HepG2 (cell line): ENCODE results near the gene CYTH1. TPM values are rescaled to one million over a fixed set of nuclear protein-coding genes. Genes with fewer than 3 reads are reported as not detected.
A peak's percentile ranks its signal among the peaks of the same experiment; 100 is the strongest.

Source experiments
- ATM ChIP-seq: fragments of 450-650 bp; IDR thresholded peaks from 2 replicates; pipeline ENCODE4 v1.7.1; 2017; ENCODE audit warnings: mild to moderate bottlenecking, borderline replicate concordance
- FOXK1 ChIP-seq: sonication (generic); formaldehyde crosslinking; IDR thresholded peaks from 2 replicates; pipeline ENCODE4 v1.4.0; 2020; ENCODE audit warnings: low read depth, missing genetic modification reagents, borderline replicate concordance
- HNF4G ChIP-seq, 2 experiments: sonication (generic) in 1 of 2; formaldehyde crosslinking in 1 of 2; IDR thresholded peaks; 2 replicates each; pipeline versions ENCODE4 v1.4.0 to v1.6.1; 2011 to 2020; ENCODE audit warnings: borderline replicate concordance in 2 of 2, low read depth in 2 of 2, mild to moderate bottlenecking in 2 of 2, low read length in 1 of 2, missing genetic modification reagents in 1 of 2, moderate library complexity in 1 of 2
- ISX ChIP-seq: sonication (generic); formaldehyde crosslinking; conservative IDR thresholded peaks from 2 replicates; pipeline ENCODE4 v1.5.0; 2020; ENCODE audit warnings: missing genetic modification reagents
- KDM4B ChIP-seq: sonication (generic); formaldehyde crosslinking; IDR thresholded peaks from 2 replicates; pipeline ENCODE4 v1.4.0; 2020; ENCODE audit warnings: missing genetic modification reagents
- MAX ChIP-seq: IDR thresholded peaks from 2 replicates; pipeline ENCODE4 v1.6.1; 2012; ENCODE audit warnings: inconsistent platforms
- MED1 ChIP-seq: sonication (generic); formaldehyde crosslinking; IDR thresholded peaks from 2 replicates; pipeline ENCODE4 v1.4.0; 2020; ENCODE audit warnings: missing genetic modification reagents
- MIXL1 ChIP-seq: IDR thresholded peaks from 2 replicates; pipeline ENCODE4 v1.6.1; 2016
- NCOA5 ChIP-seq: sonication (generic); formaldehyde crosslinking; IDR thresholded peaks from 2 replicates; pipeline ENCODE4 v1.4.0; 2020; ENCODE audit warnings: missing genetic modification reagents
- RFXAP ChIP-seq: sonication (generic); formaldehyde crosslinking; IDR thresholded peaks from 2 replicates; pipeline ENCODE4 v1.4.0; 2020; ENCODE audit warnings: missing genetic modification reagents, borderline replicate concordance
- ZFP1 ChIP-seq: IDR thresholded peaks from 2 replicates; pipeline ENCODE4 v1.6.1; 2016
- ZNF225 ChIP-seq: sonication (generic); formaldehyde crosslinking; IDR thresholded peaks from 2 replicates; pipeline ENCODE4 v1.4.0; 2020; ENCODE audit warnings: mild to moderate bottlenecking, missing genetic modification reagents
- ZNF503 ChIP-seq: sonication (generic); formaldehyde crosslinking; IDR thresholded peaks from 2 replicates; pipeline ENCODE4 v1.4.0; 2020; ENCODE audit warnings: missing genetic modification reagents
- ZNF605 ChIP-seq: sonication (generic); formaldehyde crosslinking; IDR thresholded peaks from 2 replicates; pipeline ENCODE4 v1.8.0; 2022; ENCODE audit warnings: mild to moderate bottlenecking, missing genetic modification reagents
- ZNF850 ChIP-seq: sonication (generic); formaldehyde crosslinking; conservative IDR thresholded peaks from 2 replicates; pipeline ENCODE4 v1.9.0; 2021; ENCODE audit warnings: mild to moderate bottlenecking, missing genetic modification reagents
- ZSCAN12 ChIP-seq: sonication (generic); formaldehyde crosslinking; IDR thresholded peaks from 2 replicates; pipeline ENCODE4 v1.9.0; 2021; ENCODE audit warnings: mild to moderate bottlenecking, missing genetic modification reagents
- ZSCAN5A ChIP-seq: sonication (generic); formaldehyde crosslinking; IDR thresholded peaks from 2 replicates; pipeline ENCODE4 v1.8.0; 2022; ENCODE audit warnings: mild to moderate bottlenecking, missing genetic modification reagents, borderline replicate concordance
- polyA plus RNA-seq, 8 experiments: library from polyadenylated mRNA; depleted of rRNA in 3 of 8; stranded (reverse) in 7 of 8; unstranded in 1 of 8; fragments of >200 nt; fragmentation: Illumina TruSeq in 4 of 8; extraction: Trizol in 4 of 8; gene quantifications; 2 replicates each; pipeline versions ENCODE4 v1.2.1 to v1.2.3, GENCODE V29; 2011 to 2016; ENCODE audit warnings: low read depth in 4 of 8, missing spikeins in 1 of 8, mixed read lengths in 1 of 8; ENCODE audit not compliant: insufficient read depth in 1 of 8
- total RNA-seq, 5 experiments: library from RNA; depleted of rRNA; stranded (reverse); fragments of >200 nt; fragmentation: Illumina TruSeq; extraction: Trizol; gene quantifications; 2 replicates each; pipeline ENCODE4 v1.2.3, GENCODE V29; 2016; ENCODE audit warnings: low read depth in 1 of 5
- TF ChIP-seq, protein P1 (sequence below): sonication (generic); formaldehyde crosslinking; IDR thresholded peaks from 2 replicates; pipeline ENCODE4 v1.4.0; 2020; ENCODE audit warnings: missing genetic modification reagents
- TF ChIP-seq, protein P2 (sequence below): sonication (generic); formaldehyde crosslinking; IDR thresholded peaks from 2 replicates; pipeline ENCODE4 v1.8.1; 2023; ENCODE audit warnings: mild to moderate bottlenecking, missing genetic modification reagents, borderline replicate concordance

Gene CYTH1
- total and polyA plus RNA-seq, 2 of the 13 experiments (the other 11 are each of a cell fraction or from before 2014, with no cell fraction given) = 20.1 to 48.9 TPM

GRCh38 chr17:78652024-78652423 is 130.0 kb downstream of the CYTH1 start (continued):
- TF ChIP-seq, protein P1, sequence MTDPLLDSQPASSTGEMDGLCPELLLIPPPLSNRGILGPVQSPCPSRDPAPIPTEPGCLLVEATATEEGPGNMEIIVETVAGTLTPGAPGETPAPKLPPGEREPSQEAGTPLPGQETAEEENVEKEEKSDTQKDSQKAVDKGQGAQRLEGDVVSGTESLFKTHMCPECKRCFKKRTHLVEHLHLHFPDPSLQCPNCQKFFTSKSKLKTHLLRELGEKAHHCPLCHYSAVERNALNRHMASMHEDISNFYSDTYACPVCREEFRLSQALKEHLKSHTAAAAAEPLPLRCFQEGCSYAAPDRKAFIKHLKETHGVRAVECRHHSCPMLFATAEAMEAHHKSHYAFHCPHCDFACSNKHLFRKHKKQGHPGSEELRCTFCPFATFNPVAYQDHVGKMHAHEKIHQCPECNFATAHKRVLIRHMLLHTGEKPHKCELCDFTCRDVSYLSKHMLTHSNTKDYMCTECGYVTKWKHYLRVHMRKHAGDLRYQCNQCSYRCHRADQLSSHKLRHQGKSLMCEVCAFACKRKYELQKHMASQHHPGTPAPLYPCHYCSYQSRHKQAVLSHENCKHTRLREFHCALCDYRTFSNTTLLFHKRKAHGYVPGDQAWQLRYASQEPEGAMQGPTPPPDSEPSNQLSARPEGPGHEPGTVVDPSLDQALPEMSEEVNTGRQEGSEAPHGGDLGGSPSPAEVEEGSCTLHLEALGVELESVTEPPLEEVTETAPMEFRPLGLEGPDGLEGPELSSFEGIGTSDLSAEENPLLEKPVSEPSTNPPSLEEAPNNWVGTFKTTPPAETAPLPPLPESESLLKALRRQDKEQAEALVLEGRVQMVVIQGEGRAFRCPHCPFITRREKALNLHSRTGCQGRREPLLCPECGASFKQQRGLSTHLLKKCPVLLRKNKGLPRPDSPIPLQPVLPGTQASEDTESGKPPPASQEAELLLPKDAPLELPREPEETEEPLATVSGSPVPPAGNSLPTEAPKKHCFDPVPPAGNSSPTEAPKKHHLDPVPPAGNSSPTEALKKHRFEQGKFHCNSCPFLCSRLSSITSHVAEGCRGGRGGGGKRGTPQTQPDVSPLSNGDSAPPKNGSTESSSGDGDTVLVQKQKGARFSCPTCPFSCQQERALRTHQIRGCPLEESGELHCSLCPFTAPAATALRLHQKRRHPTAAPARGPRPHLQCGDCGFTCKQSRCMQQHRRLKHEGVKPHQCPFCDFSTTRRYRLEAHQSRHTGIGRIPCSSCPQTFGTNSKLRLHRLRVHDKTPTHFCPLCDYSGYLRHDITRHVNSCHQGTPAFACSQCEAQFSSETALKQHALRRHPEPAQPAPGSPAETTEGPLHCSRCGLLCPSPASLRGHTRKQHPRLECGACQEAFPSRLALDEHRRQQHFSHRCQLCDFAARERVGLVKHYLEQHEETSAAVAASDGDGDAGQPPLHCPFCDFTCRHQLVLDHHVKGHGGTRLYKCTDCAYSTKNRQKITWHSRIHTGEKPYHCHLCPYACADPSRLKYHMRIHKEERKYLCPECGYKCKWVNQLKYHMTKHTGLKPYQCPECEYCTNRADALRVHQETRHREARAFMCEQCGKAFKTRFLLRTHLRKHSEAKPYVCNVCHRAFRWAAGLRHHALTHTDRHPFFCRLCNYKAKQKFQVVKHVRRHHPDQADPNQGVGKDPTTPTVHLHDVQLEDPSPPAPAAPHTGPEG = no peak
- TF ChIP-seq ZNF225 (CRISPR knock-in tag) (no peak), ISX (CRISPR knock-in tag) (no peak), ZNF503 (CRISPR knock-in tag) (no peak), KDM4B (CRISPR knock-in tag) (no peak), NCOA5 (CRISPR knock-in tag) (no peak), MED1 (peak; percentile 58; the same call in 1 of the 2 replicates), MIXL1 (CRISPR knock-in tag) (no peak), MAX (no peak), FOXK1 (CRISPR knock-in tag) (0 out of 2 replicates have a peak, but pooled peaks have one; percentile 35), ZSCAN12 (CRISPR knock-in tag) (no peak), RFXAP (no peak), ZNF605 (CRISPR knock-in tag) (no peak), HNF4G (IDR thresholded peaks at IDR 0.05; ENCODE audit: borderline replicate concordance, low read depth, low read length) (no peak), HNF4G (CRISPR knock-in tag; IDR thresholded peaks at IDR 0.05; ENCODE audit: borderline replicate concordance, low read depth) (no peak), ZFP1 (0 out of 2 replicates have a peak, but pooled peaks have one; percentile 52), ZSCAN5A (CRISPR knock-in tag) (no peak), ZNF850 (CRISPR knock-in tag) (no peak), ATM (no peak)
- TF ChIP-seq, protein P2, sequence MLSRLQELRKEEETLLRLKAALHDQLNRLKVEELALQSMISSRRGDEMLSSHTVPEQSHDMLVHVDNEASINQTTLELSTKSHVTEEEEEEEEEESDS (CRISPR knock-in tag) = no peak
